MCF 10A (cell line): ENCODE data around the gene HTR1B. TPM values are rescaled to one million over a fixed set of nuclear protein-coding genes. Genes with fewer than 3 reads are reported as not detected.

Source experiments
- BruUV-seq: library from RNA; stranded (reverse); fragments of 400-500 nt; replicated peaks from 2 replicates; lab custom pipeline; 2021; lab: Mats Ljungman, UMichigan
- CTCF ChIA-PET: fragments of 300-600 bp; sonication (Branson Sonifier 250); formaldehyde crosslinking; extraction: SDS; loops from one replicate; lab custom pipeline; 2021; ENCODE audit warnings: antibody characterized with exemption, inconsistent platforms; lab: Yijun Ruan, JAX
- POLR2A ChIA-PET: fragments of 300-600, 350-650 bp; sonication (Branson Sonifier 250); formaldehyde crosslinking; extraction: SDS; loops from one replicate; lab custom pipeline; 2020; ENCODE audit warnings: antibody characterized with exemption, inconsistent platforms; lab: Yijun Ruan, JAX
- DNase-seq: peaks from one replicate; pipeline ENCODE4 v3.0.0-alpha.2; 2018; ENCODE audit not compliant: unreplicated experiment
- H3K27ac Mint-ChIP-seq: one replicate; pipeline ENCODE4 v1.8.0; 2022; ENCODE audit warnings: mild to moderate bottlenecking, low read depth, mixed read lengths; ENCODE audit not compliant: unreplicated experiment
- H3K27me3 Mint-ChIP-seq: one replicate; pipeline ENCODE4 v1.8.0; 2022; ENCODE audit warnings: mixed read lengths; ENCODE audit not compliant: insufficient read depth, unreplicated experiment
- H3K36me3 Mint-ChIP-seq: one replicate; pipeline ENCODE4 v1.8.0; 2022; ENCODE audit warnings: mild to moderate bottlenecking, moderate library complexity, mixed read lengths; ENCODE audit not compliant: insufficient read depth, unreplicated experiment
- H3K4me1 Mint-ChIP-seq: one replicate; pipeline ENCODE4 v1.8.0; 2022; ENCODE audit warnings: mixed read lengths; ENCODE audit not compliant: insufficient read depth, unreplicated experiment
- H3K4me3 Mint-ChIP-seq: one replicate; pipeline ENCODE4 v1.8.0; 2022; ENCODE audit warnings: mild to moderate bottlenecking, moderate library complexity, mixed read lengths; ENCODE audit not compliant: unreplicated experiment
- H3K9me3 Mint-ChIP-seq: one replicate; pipeline ENCODE4 v1.8.0; 2022; ENCODE audit warnings: mixed read lengths; ENCODE audit not compliant: unreplicated experiment
- intact Hi-C: fragments of 100-400 bp; cut with micrococcal nuclease; formaldehyde crosslinking; loops from 2 replicates; pipeline ENCODE4 v1.14.1; 2022
- total RNA-seq: library from RNA; stranded (reverse); gene quantifications from 2 replicates; pipeline ENCODE4 v1.2.3, GENCODE V29; 2022
- TF ChIP-seq, protein P1 (sequence below): fragments of 200-600 bp; IDR thresholded peaks from one replicate; pipeline ENCODE4 v1.8.0; 2022; ENCODE audit warnings: antibody characterized with exemption, mild to moderate bottlenecking; ENCODE audit not compliant: unreplicated experiment

The HTR1B gene
- total RNA-seq, 1 experiment from 2014 or later, result not detected

DNA sequence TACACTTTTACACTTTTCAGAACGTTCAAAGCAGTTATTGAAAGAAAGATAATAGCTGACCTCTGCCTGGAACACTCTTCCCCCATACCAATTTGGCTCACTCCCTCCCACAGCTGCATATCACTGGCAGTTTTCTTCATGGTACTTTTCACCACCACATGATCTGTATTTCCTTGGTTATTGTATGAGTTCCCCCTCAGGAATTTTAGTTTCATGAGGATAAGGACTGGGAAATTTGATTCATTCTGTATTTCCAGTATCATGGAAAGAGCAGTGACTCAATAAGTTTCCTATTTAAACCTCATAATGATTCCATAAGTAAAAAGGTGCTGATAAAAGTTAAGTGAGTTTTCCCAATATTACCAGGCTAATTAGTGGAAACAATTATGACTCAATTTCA, 16.0 kb downstream of the HTR1B start:
- intact Hi-C loops, result no loop called here
- Mint-ChIP-seq H3K27me3 (no peaks in the 10 kb centered on the region), H3K36me3 (no peaks in the 10 kb centered on the region), H3K4me1 (peaks cover 11% of the 10 kb centered on the region), H3K27ac (no peak overlapping the region), H3K9me3 (no peaks in the 10 kb centered on the region), H3K4me3 (no peak overlapping the region)
- ChIA-PET CTCF (no interaction called here), POLR2A (no interaction called here)
- BruUV-seq, result no TSS peak
- no peak for DNase-seq
- TF ChIP-seq, protein P1, sequence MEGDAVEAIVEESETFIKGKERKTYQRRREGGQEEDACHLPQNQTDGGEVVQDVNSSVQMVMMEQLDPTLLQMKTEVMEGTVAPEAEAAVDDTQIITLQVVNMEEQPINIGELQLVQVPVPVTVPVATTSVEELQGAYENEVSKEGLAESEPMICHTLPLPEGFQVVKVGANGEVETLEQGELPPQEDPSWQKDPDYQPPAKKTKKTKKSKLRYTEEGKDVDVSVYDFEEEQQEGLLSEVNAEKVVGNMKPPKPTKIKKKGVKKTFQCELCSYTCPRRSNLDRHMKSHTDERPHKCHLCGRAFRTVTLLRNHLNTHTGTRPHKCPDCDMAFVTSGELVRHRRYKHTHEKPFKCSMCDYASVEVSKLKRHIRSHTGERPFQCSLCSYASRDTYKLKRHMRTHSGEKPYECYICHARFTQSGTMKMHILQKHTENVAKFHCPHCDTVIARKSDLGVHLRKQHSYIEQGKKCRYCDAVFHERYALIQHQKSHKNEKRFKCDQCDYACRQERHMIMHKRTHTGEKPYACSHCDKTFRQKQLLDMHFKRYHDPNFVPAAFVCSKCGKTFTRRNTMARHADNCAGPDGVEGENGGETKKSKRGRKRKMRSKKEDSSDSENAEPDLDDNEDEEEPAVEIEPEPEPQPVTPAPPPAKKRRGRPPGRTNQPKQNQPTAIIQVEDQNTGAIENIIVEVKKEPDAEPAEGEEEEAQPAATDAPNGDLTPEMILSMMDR, result no peak

DNA sequence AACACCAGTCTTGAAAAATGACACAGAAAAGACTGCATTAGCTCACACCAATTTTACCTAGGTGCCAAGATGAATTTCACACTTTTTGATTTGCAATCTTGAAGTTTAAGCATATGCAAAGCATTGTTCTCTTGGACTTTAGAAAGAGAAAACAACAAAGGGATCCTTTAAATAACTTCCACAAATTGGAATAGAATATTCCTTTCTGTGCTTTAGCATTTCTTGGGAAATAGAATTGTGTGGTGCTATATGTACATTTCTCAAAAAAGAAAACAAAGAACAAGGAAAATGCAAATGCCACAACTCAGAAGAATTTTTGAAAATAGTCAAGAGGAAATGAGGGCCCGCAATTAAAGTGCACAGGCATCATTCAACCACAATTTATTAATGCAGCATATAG, 17.0 kb downstream of the HTR1B start:
- intact Hi-C loops, result no loop called here
- BruUV-seq, result no TSS peak
- Mint-ChIP-seq H3K36me3 (no peaks in the 10 kb centered on the region), H3K4me3 (no peak overlapping the region), H3K4me1 (peaks cover 11% of the 10 kb centered on the region), H3K27me3 (no peaks in the 10 kb centered on the region), H3K9me3 (no peaks in the 10 kb centered on the region), H3K27ac (no peak overlapping the region)
- ChIA-PET POLR2A (no interaction called here), CTCF (no interaction called here)
- TF ChIP-seq, protein P1, result no peak
- no peak for DNase-seq

DNA sequence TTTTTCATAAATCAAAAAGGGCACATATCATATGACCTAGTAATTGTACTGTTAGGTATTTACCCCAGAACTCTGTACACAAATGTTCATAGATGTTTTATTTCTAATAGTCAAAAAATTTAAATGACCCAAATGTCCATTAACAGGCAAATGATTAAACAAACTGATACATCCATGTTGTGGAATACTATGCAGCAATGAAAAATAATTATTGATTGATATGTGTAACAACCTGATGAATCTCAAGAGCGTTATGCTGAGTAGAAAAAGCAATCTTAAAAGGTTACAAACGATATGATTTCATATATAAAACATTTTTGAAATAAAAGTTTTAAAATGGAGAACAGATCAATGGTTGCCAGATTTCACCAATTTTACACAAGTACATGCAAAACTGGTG, 18.1 kb downstream of the HTR1B start:
- DNase-seq, result no peak
- POLR2A ChIA-PET, result no interaction called here
- intact Hi-C loops, result no loop called here
- Mint-ChIP-seq H3K9me3 (no peaks in the 10 kb centered on the region), H3K27me3 (no peaks in the 10 kb centered on the region), H3K36me3 (no peaks in the 10 kb centered on the region), H3K27ac (no peak overlapping the region), H3K4me1 (peaks cover 11% of the 10 kb centered on the region), H3K4me3 (no peak overlapping the region)
- no TSS peak for BruUV-seq
- CTCF ChIA-PET, result no interaction called here
- TF ChIP-seq, protein P1, result no peak

DNA sequence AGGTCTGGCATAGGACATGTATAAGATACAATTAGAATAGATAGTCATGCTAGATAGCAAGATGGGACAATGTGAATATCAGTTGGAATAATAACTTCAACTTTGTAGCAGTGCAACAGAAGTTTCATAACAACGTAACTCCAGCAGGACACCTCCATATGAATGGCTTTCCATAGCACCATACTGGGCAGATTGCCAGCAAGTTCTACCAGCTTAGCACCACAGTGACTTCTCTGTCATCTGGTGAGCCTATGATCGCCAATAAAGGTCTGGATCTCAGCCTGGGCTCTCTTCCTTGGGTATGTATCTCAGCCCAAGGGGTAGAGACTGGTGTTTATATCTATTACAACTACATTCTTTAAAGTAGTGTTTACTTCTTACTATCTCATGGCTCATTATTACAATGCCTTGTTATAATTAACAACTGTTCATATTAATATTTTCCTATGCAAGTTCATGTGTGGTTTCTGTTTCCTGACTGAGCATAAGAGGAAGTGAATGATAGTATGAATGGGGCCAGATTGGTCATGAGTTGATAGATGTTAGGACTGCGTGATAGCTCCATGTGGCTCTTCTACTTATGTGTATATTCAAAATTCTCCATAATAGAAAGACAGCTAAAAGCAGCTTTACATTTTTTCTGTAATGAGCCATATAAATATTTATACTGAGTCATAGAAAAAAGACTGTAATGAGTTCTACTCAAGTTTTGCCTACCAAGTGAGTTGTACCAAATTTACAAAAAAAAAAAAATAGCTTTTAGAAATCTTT, 22.9 kb downstream of the HTR1B start:
- TF ChIP-seq, protein P1, result no peak
- H3K4me1 Mint-ChIP-seq, result no peaks in the 10 kb centered on the region
- DNase-seq, result no peak
- H3K27me3 Mint-ChIP-seq, result no peaks in the 10 kb centered on the region
- ChIA-PET CTCF (no interaction called here), POLR2A (interaction anchor here (0.7 kb wide), 1 partner anchor 36 kb away, joined by 3 read pairs; no protein-coding TSS in a partner anchor)
- H3K36me3 Mint-ChIP-seq, result no peaks in the 10 kb centered on the region
- no peak overlapping the region for H3K27ac Mint-ChIP-seq
- BruUV-seq, result no TSS peak
- peaks cover 11% of the 10 kb centered on the region for H3K9me3 Mint-ChIP-seq
- intact Hi-C loops, result no loop called here
- no peak overlapping the region for H3K4me3 Mint-ChIP-seq
